ENCODE data around the gene GAB3. TPM values are rescaled to one million over a fixed set of nuclear protein-coding genes. Genes with fewer than 3 reads are reported as not detected.

GAB3 gene
- polyA plus RNA-seq, 1 donor (not counting 4 experiments of a cell fraction or from before 2014, with no cell fraction given) = 0.18 TPM

GRCh38 chrX:154775419-154776349 lies 24.8 kb upstream of the GAB3 start:
- Histone ChIP-seq H3K4me2 (ENCODE audit: control insufficient read depth, extremely low read depth, insufficient read depth, low read depth, low read length) (no peak overlapping the region), H3K4me3 (ENCODE audit: control insufficient read depth in 2 of 3, extremely low read depth in 1 of 3, insufficient read depth in 2 of 3, low read depth in 1 of 3, low read length in 3 of 3) (no peak overlapping the region), H3K27ac (ENCODE audit: control insufficient read depth, insufficient read depth, low read length) (no peak overlapping the region), H3K4me1 (ENCODE audit: control insufficient read depth, extremely low read depth, insufficient read depth, low read length) (no peaks in the 10 kb centered on the region), H3K9me1 (ENCODE audit: control insufficient read depth, extremely low read depth, insufficient read depth, low read length) (no peaks in the 10 kb centered on the region), H4K20me1 (ENCODE audit: control insufficient read depth, extremely low read depth, insufficient read depth, low read length) (peaks cover 3% of the 10 kb centered on the region), H2AFZ (ENCODE audit: control insufficient read depth, low read length) (no peak overlapping the region), H3K36me3 (ENCODE audit: control insufficient read depth in 2 of 2, extremely low read depth in 1 of 2, insufficient read depth in 2 of 2, low read length in 2 of 2) (peaks cover 16 to 17% of the 10 kb centered on the region in 2 experiments), H3K79me2 (ENCODE audit: control insufficient read depth, insufficient read depth, low read length) (peaks cover under 1% of the 10 kb centered on the region), H3K27me3 (ENCODE audit: control insufficient read depth, extremely low read depth, insufficient read depth, low read length) (no peaks in the 10 kb centered on the region), H3K9ac (ENCODE audit: control insufficient read depth, extremely low read depth, insufficient read depth, low read length) (no peak overlapping the region), H3K9me3 (ENCODE audit: control insufficient read depth, low read depth, low read length) (no peaks in the 10 kb centered on the region)
- TF ChIP-seq EZH2 (IDR thresholded peaks at IDR 0.05; ENCODE audit: low read length) (no peak), CTCF (optimal IDR thresholded peaks at IDR 0.05 in 1 of 3, IDR thresholded peaks at IDR 0.05 in 1 of 3, conservative IDR thresholded peaks at IDR 0.05 in 1 of 3; ENCODE audit: extremely low read depth in 1 of 3, insufficient read depth in 2 of 3, low read length in 3 of 3) (no peak)
- FAIRE-seq (no peak), DNase-seq (ENCODE audit: low read depth, low spot score) (no peak)
- dilution Hi-C loops (cut with MboI; ENCODE audit: extremely low pct_ligation_motif_present, low sequenced_read_pairs) = no loop called here

- TF ChIP-seq EZH2 (IDR thresholded peaks at IDR 0.05; ENCODE audit: low read length) (no peak), CTCF (optimal IDR thresholded peaks at IDR 0.05 in 1 of 3, IDR thresholded peaks at IDR 0.05 in 1 of 3, conservative IDR thresholded peaks at IDR 0.05 in 1 of 3; ENCODE audit: extremely low read depth in 1 of 3, insufficient read depth in 2 of 3, low read length in 3 of 3) (no peak)
- dilution Hi-C loops (cut with MboI; ENCODE audit: extremely low pct_ligation_motif_present, low sequenced_read_pairs) = no loop called here
Observed at GRCh38 chrX:154774622-154775021, 23.7 kb upstream of the GAB3 start.

More at GRCh38 chrX:154774622-154775021, 23.7 kb upstream of the GAB3 start:
- H3K9me1 ChIP-seq (ENCODE audit: control insufficient read depth, extremely low read depth, insufficient read depth, low read length) = no peaks in the 10 kb centered on the region
- no peak overlapping the region for H3K27ac ChIP-seq (ENCODE audit: control insufficient read depth, insufficient read depth, low read length)
- FAIRE-seq = no peak
- H3K4me2 ChIP-seq (ENCODE audit: control insufficient read depth, extremely low read depth, insufficient read depth, low read depth, low read length) = no peak overlapping the region
- peaks cover 4% of the 10 kb centered on the region for H3K79me2 ChIP-seq (ENCODE audit: control insufficient read depth, insufficient read depth, low read length)
- H2AFZ ChIP-seq (ENCODE audit: control insufficient read depth, low read length) = no peak overlapping the region
- no peak overlapping the region for H3K9ac ChIP-seq (ENCODE audit: control insufficient read depth, extremely low read depth, insufficient read depth, low read length)
- peaks cover 17 to 19% of the 10 kb centered on the region in 2 experiments for H3K36me3 ChIP-seq (ENCODE audit: control insufficient read depth in 2 of 2, extremely low read depth in 1 of 2, insufficient read depth in 2 of 2, low read length in 2 of 2)
- H3K4me3 ChIP-seq (ENCODE audit: control insufficient read depth in 2 of 3, extremely low read depth in 1 of 3, insufficient read depth in 2 of 3, low read depth in 1 of 3, low read length in 3 of 3) = no peak overlapping the region
- no peak for DNase-seq (ENCODE audit: low read depth, low spot score)
- H4K20me1 ChIP-seq (ENCODE audit: control insufficient read depth, extremely low read depth, insufficient read depth, low read length) = peaks cover 3% of the 10 kb centered on the region
- no peaks in the 10 kb centered on the region for H3K4me1 ChIP-seq (ENCODE audit: control insufficient read depth, extremely low read depth, insufficient read depth, low read length)
- H3K9me3 ChIP-seq (ENCODE audit: control insufficient read depth, low read depth, low read length) = no peaks in the 10 kb centered on the region
- no peaks in the 10 kb centered on the region for H3K27me3 ChIP-seq (ENCODE audit: control insufficient read depth, extremely low read depth, insufficient read depth, low read length)

Measured in keratinocyte (primary cell).